HCT116 (cell line): ENCODE data around the gene RAB3GAP1. TPM values are rescaled to one million over a fixed set of nuclear protein-coding genes. Genes with fewer than 3 reads are reported as not detected.

ENCODE experiments used
- ATAC-seq: fragments of 200-7000 bp; cut with Tn5 transposase; 2 replicates; pipeline ENCODE4 v1.9.1; 2020; ENCODE audit warnings: mild to moderate bottlenecking, moderate library complexity
- BruUV-seq: library from RNA; stranded (reverse); fragments of 400-500 nt; replicated peaks from 2 replicates; lab custom pipeline; 2021; lab: Mats Ljungman, UMichigan
- CTCF ChIA-PET: fragments of 300-600 bp; sonication (Branson Sonifier 250); formaldehyde crosslinking; loops from one replicate; lab custom pipeline; 2021; ENCODE audit warnings: antibody characterized with exemption; lab: Charles Lee
- POLR2A ChIA-PET: fragments of 300-600, 350-600 bp; sonication (Branson Sonifier 250); formaldehyde crosslinking; loops from one replicate; lab custom pipeline; 2021; ENCODE audit warnings: antibody characterized with exemption; lab: Charles Lee
- RAD21 ChIA-PET, 2 experiments: fragments of 300-600 bp; sonication (Branson Sonifier 250); formaldehyde crosslinking; loops; one replicate each; lab custom pipeline; 2023; ENCODE audit warnings: low total read pairs in 2 of 2; ENCODE audit not compliant: uncharacterized antibody in 2 of 2, unreplicated experiment in 2 of 2, low non-redundant PET in 1 of 2; lab: Charles Lee
- DNase-seq: peaks from one replicate; pipeline ENCODE4 v3.0.0-alpha.2; 2010; ENCODE audit warnings: low read depth, low spot score
- H2AFZ ChIP-seq: fragments of 200-600 bp; shearing (Covaris generic), sonication (generic); 2 replicates; pipeline ENCODE4 v1.6.1; 2017; ENCODE audit warnings: low read depth, mixed run types, mixed read lengths, antibody characterized with exemption, low read length; ENCODE audit not compliant: poor library complexity, severe bottlenecking
- H3K27ac ChIP-seq: 2 replicates; pipeline ENCODE4 v1.5.1; 2012; ENCODE audit warnings: low read depth, low read length
- H3K27me3 ChIP-seq: fragments of 200-600 bp; sonication (generic); 2 replicates; pipeline ENCODE4 v1.6.1; 2016; ENCODE audit warnings: mixed run types, low read length, mixed read lengths; ENCODE audit not compliant: insufficient read depth
- H3K36me3 ChIP-seq, 2 experiments: fragments of 200-500 bp in 1 of 2; fragments of 200-600 bp in 1 of 2; sonication (Bioruptor generic) in 1 of 2; sonication (generic) in 1 of 2; 2 replicates each; pipeline versions ENCODE4 v1.5.1 to v1.6.1; 2014 to 2016; ENCODE audit warnings: low read length in 2 of 2, inconsistent platforms in 1 of 2, mixed read lengths in 1 of 2, mixed run types in 1 of 2; ENCODE audit not compliant: insufficient read depth in 2 of 2, control insufficient read depth in 1 of 2
- H3K4me1 ChIP-seq, 2 experiments: fragments of 200-600 bp in 1 of 2; sonication (generic) in 1 of 2; 2 replicates each; pipeline versions ENCODE4 v1.5.1 to v1.6.1; 2012 to 2017; ENCODE audit warnings: low read length in 2 of 2, inconsistent platforms in 1 of 2, mild to moderate bottlenecking in 1 of 2, mixed read lengths in 1 of 2, mixed run types in 1 of 2, moderate library complexity in 1 of 2; ENCODE audit not compliant: insufficient read depth in 2 of 2, control insufficient read depth in 1 of 2
- H3K4me2 ChIP-seq: fragments of 200-600 bp; sonication (generic); 2 replicates; pipeline ENCODE4 v1.6.1; 2017; ENCODE audit warnings: mixed run types, low read length, mixed read lengths
- H3K4me3 ChIP-seq, 2 experiments: fragments of 200-600 bp in 1 of 2; sonication (generic) in 1 of 2; replicated peaks in 1 of 2; 2 replicates each; pipeline ENCODE4 v1.5.1; 2011 to 2016; ENCODE audit warnings: low read length in 2 of 2, control low read depth in 1 of 2, low read depth in 1 of 2, mild to moderate bottlenecking in 1 of 2, mixed read lengths in 1 of 2, mixed run types in 1 of 2
- H3K79me2 ChIP-seq: fragments of 200-600 bp; sonication (generic); 2 replicates; pipeline ENCODE4 v1.6.1; 2017; ENCODE audit warnings: mild to moderate bottlenecking, mixed run types, low read length, moderate library complexity, mixed read lengths; ENCODE audit not compliant: insufficient read depth
- H3K9ac ChIP-seq: fragments of 200-600 bp; sonication (generic); 2 replicates; pipeline ENCODE4 v1.6.1; 2016; ENCODE audit warnings: low read length, mixed read lengths
- H3K9me2 ChIP-seq: fragments of 200-600 bp; sonication (generic), shearing (Covaris generic); 2 replicates; pipeline ENCODE4 v1.6.1; 2017; ENCODE audit warnings: mixed run types, mild to moderate bottlenecking, moderate library complexity; ENCODE audit not compliant: insufficient read depth
- H3K9me3 ChIP-seq, 2 experiments: fragments of 200-500 bp in 1 of 2; fragments of 200-600 bp in 1 of 2; sonication (Bioruptor generic) in 1 of 2; sonication (generic) in 1 of 2; 2 replicates each; pipeline ENCODE4 v1.6.1; 2014 to 2017; ENCODE audit warnings: low read length in 2 of 2, mixed read lengths in 2 of 2, inconsistent platforms in 1 of 2, low read depth in 1 of 2, mild to moderate bottlenecking in 1 of 2, mixed run types in 1 of 2, moderate library complexity in 1 of 2; ENCODE audit not compliant: control insufficient read depth in 1 of 2, insufficient read depth in 1 of 2
- H4K20me1 ChIP-seq: fragments of 200-600 bp; sonication (generic), shearing (Covaris generic); 2 replicates; pipeline ENCODE4 v1.6.1; 2017; ENCODE audit warnings: mixed run types, mild to moderate bottlenecking, moderate library complexity; ENCODE audit not compliant: insufficient read depth
- CBX3 ChIP-seq: IDR thresholded peaks from 2 replicates; pipeline ENCODE4 v1.6.1; 2012; ENCODE audit warnings: low read depth
- CEBPB ChIP-seq: IDR thresholded peaks from 2 replicates; pipeline ENCODE4 v1.6.1; 2012; ENCODE audit warnings: low read depth
- CTCF ChIP-seq, 3 experiments: fragments of 200-600 bp in 1 of 3; sonication (generic) in 1 of 3; IDR thresholded peaks in 2 of 3; conservative IDR thresholded peaks in 1 of 3; 2 replicates each; pipeline ENCODE4 v1.5.1; 2012 to 2017; ENCODE audit warnings: low read depth in 2 of 3, low read length in 2 of 3, antibody characterized with exemption in 1 of 3, borderline replicate concordance in 1 of 3, control low read depth in 1 of 3, mild to moderate bottlenecking in 1 of 3, mixed read lengths in 1 of 3, mixed run types in 1 of 3, moderate library complexity in 1 of 3; ENCODE audit not compliant: insufficient read depth in 1 of 3
- EGR1 ChIP-seq: IDR thresholded peaks from 2 replicates; pipeline ENCODE4 v1.6.1; 2012; ENCODE audit warnings: low read depth
- ELF1 ChIP-seq: IDR thresholded peaks from 2 replicates; pipeline ENCODE4 v1.6.1; 2012; ENCODE audit warnings: low read depth, borderline replicate concordance
- EZH2 ChIP-seq: fragments of 200-600 bp; sonication (generic); IDR thresholded peaks from 2 replicates; pipeline ENCODE4 v1.6.1; 2017; ENCODE audit warnings: antibody characterized with exemption, mixed run types
- FOSL1 ChIP-seq: IDR thresholded peaks from 2 replicates; pipeline ENCODE4 v1.6.1; 2012; ENCODE audit warnings: low read depth
- JUND ChIP-seq: IDR thresholded peaks from 2 replicates; pipeline ENCODE4 v1.6.1; 2012
- POLR2A ChIP-seq: IDR thresholded peaks from 2 replicates; pipeline ENCODE4 v1.7.0; 2011; ENCODE audit warnings: borderline replicate concordance; ENCODE audit not compliant: insufficient read depth, insufficient read length; ENCODE audit errors: extremely low read depth
- POLR2AphosphoS5 ChIP-seq: IDR thresholded peaks from 2 replicates; pipeline ENCODE4 v1.6.1; 2011; ENCODE audit warnings: mild to moderate bottlenecking, low read depth, low read length, moderate library complexity
- RAD21 ChIP-seq: IDR thresholded peaks from 2 replicates; pipeline ENCODE4 v1.6.1; 2012; ENCODE audit warnings: low read depth, mild to moderate bottlenecking
- SIN3A ChIP-seq: IDR thresholded peaks from 2 replicates; pipeline ENCODE4 v1.6.1; 2012; ENCODE audit warnings: low read depth
- SP1 ChIP-seq: IDR thresholded peaks from 2 replicates; pipeline ENCODE4 v1.6.1; 2012; ENCODE audit warnings: low read depth
- SRF ChIP-seq: IDR thresholded peaks from 2 replicates; pipeline ENCODE4 v1.6.1; 2012; ENCODE audit warnings: low read depth
- YY1 ChIP-seq: IDR thresholded peaks from 2 replicates; pipeline ENCODE4 v1.6.1; 2011; ENCODE audit warnings: low read length, low read depth, moderate library complexity, mild to moderate bottlenecking; ENCODE audit not compliant: insufficient replicate concordance; ENCODE audit errors: extremely low read depth
- ZFX ChIP-seq: fragments of 450-650 bp; IDR thresholded peaks from 2 replicates; pipeline ENCODE4 v1.6.1; 2017
- ZNF274 ChIP-seq: fragments of 200-500 bp; sonication (Bioruptor generic); IDR thresholded peaks from 2 replicates; pipeline ENCODE4 v1.6.1; 2014; ENCODE audit warnings: mild to moderate bottlenecking, low read depth, low read length, inconsistent platforms
- intact Hi-C: fragments of 100-400 bp; cut with micrococcal nuclease; formaldehyde crosslinking; loops from 2 replicates; pipeline ENCODE4 v1.10.0; 2022
- total RNA-seq: library from RNA; stranded (reverse); gene quantifications from one replicate; pipeline ENCODE4 v1.2.1, GENCODE V29; 2021; ENCODE audit not compliant: unreplicated experiment
- TF ChIP-seq, protein P1 (sequence below): IDR thresholded peaks from 2 replicates; pipeline ENCODE4 v1.6.1; 2012; ENCODE audit warnings: low read depth

RAB3GAP1 gene
- total RNA-seq, 1 experiment from 2014 or later: 38.5 TPM

DNA sequence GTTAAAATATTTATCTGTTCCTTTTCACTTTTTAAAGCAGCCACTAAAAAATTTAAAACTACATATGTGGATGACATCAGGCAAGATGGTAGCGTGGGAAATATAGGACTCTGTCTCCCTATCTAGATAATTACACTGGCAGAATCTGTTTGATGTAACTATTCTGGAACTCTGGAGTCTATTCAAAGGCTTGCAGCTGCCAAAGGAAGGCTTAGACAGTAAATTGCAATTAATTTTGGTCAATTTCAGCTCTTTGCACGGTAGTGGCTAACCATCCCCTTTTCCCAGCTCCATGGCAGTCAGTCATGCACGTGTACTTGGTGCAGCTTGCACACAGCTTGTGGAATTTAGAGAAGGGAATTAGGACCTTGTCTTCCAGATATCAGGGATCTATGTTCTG is 135.2 kb downstream of the RAB3GAP1 start:
- Histone ChIP-seq H2AFZ (no peak overlapping the region), H3K79me2 (no peaks in the 10 kb centered on the region), H3K4me2 (no peak overlapping the region), H3K27ac (no peak overlapping the region), H3K9ac (no peak overlapping the region), H4K20me1 (no peaks in the 10 kb centered on the region), H3K4me3 (no peak overlapping the region), H3K9me3 (no peaks in the 10 kb centered on the region), H3K4me1 (no peaks in the 10 kb centered on the region), H3K9me2 (no peaks in the 10 kb centered on the region), H3K27me3 (no peaks in the 10 kb centered on the region), H3K36me3 (no peaks in the 10 kb centered on the region)
- no TSS peak for BruUV-seq
- ATAC-seq: no peak
- TF ChIP-seq RAD21 (no peak), FOSL1 (no peak), CEBPB (no peak), EZH2 (no peak), POLR2AphosphoS5 (no peak), YY1 (no peak), JUND (no peak), ZFX (no peak), SRF (no peak), EGR1 (no peak), CTCF (IDR thresholded peaks at IDR 0.05 in 2 of 3, conservative IDR thresholded peaks at IDR 0.05 in 1 of 3; ENCODE audit: borderline replicate concordance in 1 of 3, insufficient read depth in 1 of 3, low read depth in 2 of 3, low read length in 2 of 3) (no peak), ELF1 (no peak), SIN3A (no peak), CBX3 (no peak), POLR2A (no peak), SP1 (no peak), ZNF274 (no peak)
- TF ChIP-seq, protein P1, sequence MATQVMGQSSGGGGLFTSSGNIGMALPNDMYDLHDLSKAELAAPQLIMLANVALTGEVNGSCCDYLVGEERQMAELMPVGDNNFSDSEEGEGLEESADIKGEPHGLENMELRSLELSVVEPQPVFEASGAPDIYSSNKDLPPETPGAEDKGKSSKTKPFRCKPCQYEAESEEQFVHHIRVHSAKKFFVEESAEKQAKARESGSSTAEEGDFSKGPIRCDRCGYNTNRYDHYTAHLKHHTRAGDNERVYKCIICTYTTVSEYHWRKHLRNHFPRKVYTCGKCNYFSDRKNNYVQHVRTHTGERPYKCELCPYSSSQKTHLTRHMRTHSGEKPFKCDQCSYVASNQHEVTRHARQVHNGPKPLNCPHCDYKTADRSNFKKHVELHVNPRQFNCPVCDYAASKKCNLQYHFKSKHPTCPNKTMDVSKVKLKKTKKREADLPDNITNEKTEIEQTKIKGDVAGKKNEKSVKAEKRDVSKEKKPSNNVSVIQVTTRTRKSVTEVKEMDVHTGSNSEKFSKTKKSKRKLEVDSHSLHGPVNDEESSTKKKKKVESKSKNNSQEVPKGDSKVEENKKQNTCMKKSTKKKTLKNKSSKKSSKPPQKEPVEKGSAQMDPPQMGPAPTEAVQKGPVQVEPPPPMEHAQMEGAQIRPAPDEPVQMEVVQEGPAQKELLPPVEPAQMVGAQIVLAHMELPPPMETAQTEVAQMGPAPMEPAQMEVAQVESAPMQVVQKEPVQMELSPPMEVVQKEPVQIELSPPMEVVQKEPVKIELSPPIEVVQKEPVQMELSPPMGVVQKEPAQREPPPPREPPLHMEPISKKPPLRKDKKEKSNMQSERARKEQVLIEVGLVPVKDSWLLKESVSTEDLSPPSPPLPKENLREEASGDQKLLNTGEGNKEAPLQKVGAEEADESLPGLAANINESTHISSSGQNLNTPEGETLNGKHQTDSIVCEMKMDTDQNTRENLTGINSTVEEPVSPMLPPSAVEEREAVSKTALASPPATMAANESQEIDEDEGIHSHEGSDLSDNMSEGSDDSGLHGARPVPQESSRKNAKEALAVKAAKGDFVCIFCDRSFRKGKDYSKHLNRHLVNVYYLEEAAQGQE: no peak
- DNase-seq: no peak
- intact Hi-C loops: no loop called here
- CTCF ChIA-PET: interaction anchor here (0.7 kb wide), 1 partner anchor 183 kb away, joined by 3 read pairs; no protein-coding TSS in a partner anchor
- RAD21 ChIA-PET: no interaction called here
- POLR2A ChIA-PET: no interaction called here
